Cardiac septum (tissue), 1 donor: ENCODE data around the gene ADAP1. TPM values are rescaled to one million over a fixed set of nuclear protein-coding genes. Genes with fewer than 3 reads are reported as not detected.
"Not testable (repeated sequence)": the region's sequence is repeated elsewhere in the genome, so short reads cannot be mapped to it uniquely, and the experiment has no call there.

Experiments used
- DNase-seq: peaks from one replicate; pipeline ENCODE4 v3.0.0-alpha.2; 2020; ENCODE audit warnings: low spot score
- intact Hi-C: fragments of 100-400 bp; cut with DNase I; formaldehyde crosslinking; loops from one replicate; pipeline ENCODE4 v1.14.0; 2022
- total RNA-seq: library from RNA; stranded (reverse); fragmentation: NEBNext Ultra II Directional; extraction: Animal tissue kit (Norgen Biotek cat#: 25700); gene quantifications from one replicate; pipeline ENCODE4 v1.2.1, GENCODE V29; 2021
- donor health status: DM: no; HTN: no; CAD: no.

Gene ADAP1
- total RNA-seq, 1 donor from 2014 or later: 12.5 TPM

- intact Hi-C loops: no loop called here
- DNase-seq: peak; percentile 17
Observed at GRCh38 chr7:916291-916941, 38.1 kb downstream of the ADAP1 start.

- intact Hi-C loops: no loop called here
- DNase-seq: no peak
Observed at GRCh38 chr7:915291-916218, 38.9 kb downstream of the ADAP1 start.

GRCh38 chr7:914521-915194 lies 39.8 kb downstream of the ADAP1 start:
- no peak for DNase-seq
- intact Hi-C loops: no loop called here

GRCh38 chr7:913736-914520 lies 40.6 kb downstream of the ADAP1 start:
- intact Hi-C loops: no loop called here
- DNase-seq: no peak

DNA sequence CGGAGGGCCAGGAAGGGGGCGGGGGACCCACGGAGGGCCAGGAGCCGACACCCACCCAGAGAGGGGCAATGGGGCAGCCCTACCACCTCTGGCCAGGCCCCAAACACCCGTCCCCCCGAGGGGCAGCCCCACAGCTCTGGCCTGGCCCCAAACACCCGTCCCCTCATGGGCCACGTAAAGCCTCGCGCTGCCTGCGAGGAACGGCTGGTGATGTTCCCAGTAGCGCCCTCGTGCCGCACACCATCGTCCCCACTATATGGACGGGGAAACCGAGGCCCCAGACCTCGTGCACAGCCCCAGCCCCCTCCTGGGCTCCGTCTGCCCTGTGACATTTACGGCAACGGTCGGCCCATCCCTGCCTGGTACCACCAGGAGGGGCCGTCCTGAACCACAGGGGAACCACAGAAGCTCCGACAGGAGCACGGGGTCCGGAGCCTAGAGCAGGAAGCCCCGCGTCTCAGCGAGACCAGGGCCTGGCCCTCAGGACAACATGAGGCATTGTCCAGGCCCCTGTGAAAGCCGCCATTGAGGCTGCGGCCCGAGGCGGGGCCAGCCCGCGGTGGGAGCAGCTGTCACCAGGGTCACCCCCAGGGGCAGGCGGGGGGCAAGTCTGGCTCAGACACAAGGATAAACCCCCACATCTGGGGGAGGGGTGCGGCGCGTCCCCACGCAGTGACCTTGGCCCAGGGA lies 42.5 kb downstream of the ADAP1 start:
- intact Hi-C loops: no loop called here

GRCh38 chr7:910931-911431 lies 43.5 kb downstream of the ADAP1 start:
- no peak for DNase-seq

More for the DNA sequence above, 42.5 kb downstream of the ADAP1 start:
- no peak for DNase-seq

DNA sequence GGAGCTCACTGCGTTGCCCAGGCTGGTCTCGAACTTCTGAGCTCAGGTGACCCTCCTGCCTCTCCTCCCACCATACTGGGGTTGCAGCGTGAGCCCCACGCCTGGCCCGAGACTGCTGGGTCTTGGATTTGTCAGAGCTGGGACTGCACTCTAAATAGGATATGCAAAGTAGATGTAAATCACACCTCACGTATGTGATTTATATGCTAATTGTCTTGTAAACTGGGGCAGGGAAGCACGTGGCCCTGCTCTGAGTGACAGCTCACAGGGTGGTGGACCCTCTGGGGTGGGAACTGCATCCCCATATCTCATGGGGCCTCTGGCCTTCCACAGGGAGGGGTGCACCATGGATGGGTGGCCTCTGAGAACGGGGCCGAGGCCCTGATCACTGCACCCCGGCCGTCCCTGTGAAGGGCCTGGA lies 44.0 kb downstream of the ADAP1 start:
- no peak for DNase-seq
- intact Hi-C loops: no loop called here

More at GRCh38 chr7:910931-911431, 43.5 kb downstream of the ADAP1 start:
- intact Hi-C loops: no loop called here

DNA sequence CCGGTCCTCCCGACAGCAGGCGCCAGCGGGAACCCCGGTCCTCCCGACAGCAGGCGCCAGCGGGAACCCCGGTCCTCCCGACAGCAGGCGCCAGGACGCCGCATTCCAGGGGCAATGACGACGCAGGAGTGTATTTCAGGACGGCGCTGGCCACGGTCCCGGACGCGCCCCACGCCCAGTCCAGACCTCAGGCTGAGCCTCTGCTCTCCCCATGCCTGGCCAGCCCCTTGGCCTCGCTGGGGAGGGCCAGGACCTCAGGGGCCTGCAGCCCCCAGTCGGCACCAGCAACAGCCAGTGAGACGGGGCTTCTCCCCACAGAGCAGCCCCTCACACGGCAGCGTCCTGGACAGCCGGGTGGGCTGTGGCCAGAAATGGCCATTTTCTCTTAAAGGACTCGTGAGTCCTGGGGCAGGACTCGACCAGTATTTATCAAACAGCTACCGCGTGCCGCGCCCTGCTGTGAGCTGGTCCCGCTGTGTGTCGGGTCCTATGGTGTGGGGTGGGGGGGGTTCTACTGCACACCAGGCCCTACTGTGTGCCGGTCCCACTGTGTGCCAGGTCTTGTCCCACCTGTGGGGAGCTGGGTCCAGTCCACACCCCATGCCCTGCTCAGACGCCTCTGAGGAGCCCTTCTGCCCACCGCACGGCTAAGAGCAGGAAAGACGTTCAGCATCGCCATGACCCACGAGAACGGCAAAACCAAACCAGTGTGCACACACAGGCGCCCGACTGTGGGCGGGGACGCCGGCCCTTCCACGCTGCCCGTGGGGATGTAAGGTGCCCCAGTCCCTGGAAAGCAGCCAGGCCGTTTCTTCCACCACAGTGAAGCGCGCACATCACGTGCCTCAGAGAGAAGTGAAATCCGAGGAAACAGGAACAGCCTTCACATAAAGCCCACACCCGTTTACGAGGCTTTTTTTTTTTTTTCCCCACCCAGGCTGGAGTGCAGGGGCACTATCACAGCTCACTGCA lies 44.8 kb downstream of the ADAP1 start:
- intact Hi-C loops: loop anchor here (5.0 kb wide), 1 partner anchor 48 kb away; no protein-coding TSS in a partner anchor
- DNase-seq: peak; percentile 91

GRCh38 chr7:908591-909357 lies 45.7 kb downstream of the ADAP1 start:
- not testable (repeated sequence) for DNase-seq
- intact Hi-C loops: loop anchor here (5.0 kb wide), 1 partner anchor 49 kb away; no protein-coding TSS in a partner anchor

GRCh38 chr7:908159-908581 lies 46.3 kb downstream of the ADAP1 start:
- DNase-seq: no peak

DNA sequence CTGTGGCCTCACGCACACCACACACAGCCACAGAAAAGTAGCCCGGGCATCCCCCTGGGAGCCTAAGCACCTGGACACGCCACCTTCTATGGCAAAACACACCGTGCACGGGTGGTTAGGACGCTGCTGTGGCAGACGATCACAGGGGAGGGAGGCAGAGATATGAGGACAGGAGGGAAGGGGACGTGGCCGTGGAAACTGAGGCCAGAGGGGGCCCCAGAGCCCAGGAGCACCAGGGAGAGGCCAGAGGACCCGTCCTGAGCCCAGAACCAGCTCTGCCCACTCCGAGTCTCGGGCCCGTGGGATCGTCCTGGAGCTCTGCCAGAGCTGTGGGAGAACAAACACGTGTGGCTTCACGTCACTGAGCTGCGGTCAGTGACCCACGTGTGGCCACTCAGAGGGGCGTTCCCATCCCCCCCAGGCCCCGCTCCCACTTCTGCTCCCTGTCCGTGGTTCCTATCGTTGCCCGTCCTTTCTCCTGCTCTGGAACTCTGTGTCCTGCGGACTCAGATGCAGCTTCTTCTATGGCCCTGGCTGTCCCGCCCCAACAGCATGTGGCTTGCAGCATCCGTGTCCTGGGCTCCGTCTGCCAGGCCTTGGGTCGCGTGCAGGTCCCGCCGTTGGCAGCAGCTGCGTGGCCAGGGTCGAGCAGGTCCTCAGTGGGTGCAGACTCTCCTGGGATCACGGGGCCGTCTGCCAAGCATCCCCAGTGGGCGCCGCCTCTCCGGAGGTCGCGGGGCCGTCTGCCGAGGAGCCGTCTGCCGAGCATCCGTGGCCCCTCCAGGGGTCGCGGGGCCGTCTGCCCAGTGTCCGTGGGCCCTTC lies 47.1 kb downstream of the ADAP1 start:
- DNase-seq: no peak
- intact Hi-C loops: loop anchor here (5.0 kb wide), 1 partner anchor 50 kb away; no protein-coding TSS in a partner anchor

More at GRCh38 chr7:908159-908581, 46.3 kb downstream of the ADAP1 start:
- intact Hi-C loops: loop anchor here (5.0 kb wide), 1 partner anchor 49 kb away; no protein-coding TSS in a partner anchor

DNA sequence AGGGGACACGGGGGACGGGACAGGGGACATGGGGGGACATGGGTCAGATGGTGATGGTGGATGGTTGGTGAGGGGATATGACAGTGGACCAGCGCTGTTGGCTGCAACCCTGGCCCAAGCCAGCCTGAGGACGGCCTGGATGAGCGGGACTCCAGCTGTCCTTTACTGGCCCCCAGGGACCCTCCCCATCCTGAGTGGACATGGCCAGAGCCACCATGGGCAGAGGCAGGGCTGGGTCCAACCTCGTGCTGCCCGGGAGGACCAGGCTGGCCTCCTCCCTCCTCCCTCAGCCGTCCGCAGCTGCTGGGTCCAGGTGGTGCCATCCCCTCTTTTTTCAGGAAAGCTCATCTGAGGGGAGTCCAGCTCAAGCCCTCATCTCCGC lies 47.7 kb downstream of the ADAP1 start:
- intact Hi-C loops: loop anchor here (5.0 kb wide), 1 partner anchor 51 kb away; no protein-coding TSS in a partner anchor
- no peak for DNase-seq

- DNase-seq: no peak
- intact Hi-C loops: loop anchor here (5.0 kb wide), 1 partner anchor 52 kb away; no protein-coding TSS in a partner anchor
Observed at GRCh38 chr7:904847-905246, 49.6 kb downstream of the ADAP1 start.

DNA sequence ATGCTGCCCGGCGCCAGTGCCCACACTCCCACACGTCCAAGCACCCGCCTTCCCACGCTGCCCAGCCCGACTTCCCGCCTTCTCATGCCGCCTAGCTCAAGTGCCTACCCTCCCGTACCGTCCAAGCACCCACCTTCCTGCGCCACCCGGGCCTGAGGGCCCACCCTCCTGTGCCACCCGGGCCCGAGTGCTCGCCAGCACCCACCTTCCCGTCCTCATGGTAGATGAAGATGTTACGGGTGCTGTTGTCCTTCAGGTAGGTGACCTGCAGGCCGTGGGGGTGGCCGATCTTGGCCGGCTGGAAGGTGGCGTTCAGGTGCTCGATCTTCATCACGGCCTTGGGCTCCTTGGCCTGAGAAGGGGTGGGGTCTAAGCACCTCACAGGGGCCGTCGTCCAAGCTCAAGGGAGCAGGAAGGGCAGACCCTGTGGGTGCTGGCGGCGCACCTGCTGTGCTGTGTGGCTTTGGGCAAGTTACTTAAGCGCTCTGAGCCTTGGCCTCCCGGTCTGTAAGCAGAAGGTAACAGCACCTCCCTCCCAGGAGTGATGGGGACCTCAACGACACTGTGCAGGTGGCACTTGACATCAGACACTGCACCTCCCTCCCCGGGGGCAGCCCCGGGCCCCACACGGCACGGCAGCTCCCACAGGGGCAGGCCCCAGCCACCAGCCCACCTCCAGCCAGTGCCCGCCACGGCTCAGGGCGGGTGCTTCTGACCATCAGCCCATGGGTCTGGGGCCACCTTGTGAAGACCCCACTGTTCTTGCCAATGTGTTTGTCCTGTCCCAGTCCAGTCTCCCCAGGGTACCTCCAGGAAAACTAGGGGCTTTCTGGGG lies 50.3 kb downstream of the ADAP1 start:
- DNase-seq: no peak
- intact Hi-C loops: no loop called here

GRCh38 chr7:902996-903395 lies 51.5 kb downstream of the ADAP1 start:
- no peak for DNase-seq
- intact Hi-C loops: no loop called here
